Liver (tissue), 9 donors: ENCODE measurements around the gene GRIP2. TPM values are rescaled to one million over a fixed set of nuclear protein-coding genes. Genes with fewer than 3 reads are reported as not detected.

Experiments used
- DNase-seq: peaks from one replicate; pipeline ENCODE4 v3.0.0-alpha.2; 2017; ENCODE audit warnings: low spot score
- H3K27ac ChIP-seq, 2 donors: one replicate each; pipeline ENCODE4 v1.7.0; 2013; ENCODE audit warnings: inconsistent platforms in 2 of 2, low read length in 2 of 2, control low read depth in 1 of 2, low read depth in 1 of 2, mild to moderate bottlenecking in 1 of 2
- H3K27me3 ChIP-seq, 4 donors: one replicate each; pipeline versions ENCODE4 v1.6.1 to v1.7.0; 2013; ENCODE audit warnings: low read length in 3 of 4, inconsistent platforms in 1 of 4, mild to moderate bottlenecking in 1 of 4, moderate library complexity in 1 of 4; ENCODE audit not compliant: control insufficient read depth in 4 of 4, insufficient read depth in 4 of 4
- H3K36me3 ChIP-seq, 4 donors: one replicate each; pipeline versions ENCODE4 v1.6.1 to v1.7.0; 2013; ENCODE audit warnings: low read length in 3 of 4, mild to moderate bottlenecking in 3 of 4, low read depth in 1 of 4, moderate library complexity in 1 of 4; ENCODE audit not compliant: control insufficient read depth in 4 of 4, insufficient read depth in 3 of 4
- H3K4me1 ChIP-seq, 4 donors: one replicate each; pipeline versions ENCODE4 v1.6.1 to v1.7.0; 2013; ENCODE audit warnings: low read length in 3 of 4, mild to moderate bottlenecking in 3 of 4, moderate library complexity in 1 of 4; ENCODE audit not compliant: control insufficient read depth in 4 of 4, insufficient read depth in 4 of 4
- H3K4me3 ChIP-seq, 3 donors: one replicate each; pipeline versions ENCODE4 v1.6.1 to v1.7.0; 2013; ENCODE audit warnings: low read length in 3 of 3, control low read depth in 1 of 3, low read depth in 1 of 3, mild to moderate bottlenecking in 1 of 3
- H3K9ac ChIP-seq, 2 donors: one replicate each; pipeline ENCODE4 v1.7.0; 2013; ENCODE audit warnings: low read length in 2 of 2, mild to moderate bottlenecking in 2 of 2, moderate library complexity in 2 of 2, control low read depth in 1 of 2, low read depth in 1 of 2
- H3K9me3 ChIP-seq, 4 donors: one replicate each; pipeline versions ENCODE4 v1.6.1 to v1.7.0; 2013; ENCODE audit warnings: low read length in 3 of 4; ENCODE audit not compliant: control insufficient read depth in 4 of 4
- ATF3 ChIP-seq: IDR thresholded peaks from 2 replicates; pipeline ENCODE4 v1.6.1; 2016; ENCODE audit warnings: antibody characterized with exemption
- CTCF ChIP-seq: fragments of 150-350 bp; IDR thresholded peaks from 2 replicates; pipeline ENCODE4 v1.5.1; 2017; ENCODE audit warnings: improper control_type of control experiment, low read depth, low read length; ENCODE audit not compliant: missing input control
- FOXA1 ChIP-seq: IDR thresholded peaks from 2 replicates; pipeline ENCODE4 v1.6.1; 2016; ENCODE audit warnings: antibody characterized with exemption
- FOXA2 ChIP-seq: IDR thresholded peaks from 2 replicates; pipeline ENCODE4 v1.6.1; 2016; ENCODE audit warnings: antibody characterized with exemption
- GABPA ChIP-seq, 2 donors: IDR thresholded peaks in 1 of 2; conservative IDR thresholded peaks in 1 of 2; 2 replicates each; pipeline ENCODE4 v1.6.1; 2016; ENCODE audit warnings: antibody characterized with exemption in 2 of 2, mild to moderate bottlenecking in 1 of 2, moderate library complexity in 1 of 2
- HNF4A ChIP-seq, 2 donors: conservative IDR thresholded peaks; 2 replicates each; pipeline ENCODE4 v1.6.1; 2016; ENCODE audit warnings: antibody characterized with exemption in 2 of 2, mild to moderate bottlenecking in 2 of 2
- HNF4G ChIP-seq: IDR thresholded peaks from 2 replicates; pipeline ENCODE4 v1.6.1; 2016; ENCODE audit warnings: antibody characterized with exemption
- NR2F2 ChIP-seq: IDR thresholded peaks from 2 replicates; pipeline ENCODE4 v1.6.1; 2016; ENCODE audit warnings: antibody characterized with exemption
- RAD21 ChIP-seq, 2 donors: IDR thresholded peaks; 2 replicates each; pipeline ENCODE4 v1.6.1; 2016; ENCODE audit warnings: antibody characterized with exemption in 2 of 2, mild to moderate bottlenecking in 2 of 2
- SP1 ChIP-seq: IDR thresholded peaks from 2 replicates; pipeline ENCODE4 v1.6.1; 2018; ENCODE audit warnings: antibody characterized with exemption, mild to moderate bottlenecking
- TAF1 ChIP-seq: conservative IDR thresholded peaks from 2 replicates; pipeline ENCODE4 v1.6.1; 2016; ENCODE audit warnings: antibody characterized with exemption, mild to moderate bottlenecking
- YY1 ChIP-seq: IDR thresholded peaks from 2 replicates; pipeline ENCODE4 v1.6.1; 2016; ENCODE audit warnings: antibody characterized with exemption, mild to moderate bottlenecking
- ZBTB33 ChIP-seq: IDR thresholded peaks from 2 replicates; pipeline ENCODE4 v1.6.1; 2016; ENCODE audit warnings: antibody characterized with exemption
- WGBS: extraction: QIAGEN DNeasy Blood & Tissue Kit; methylation state at CpG from one replicate; pipeline ENCODE4 v1.1.7; 2013; 5-methylcytosine and 5-hydroxymethylcytosine counted together
- polyA plus RNA-seq, 2 donors: library from polyadenylated mRNA; stranded (reverse) in 1 of 2; unstranded in 1 of 2; fragments of 200-250 nt in 1 of 2; fragments of >200 nt in 1 of 2; fragmentation: Nextera tagmentation in 1 of 2; extraction: Ambion mirVana in 1 of 2; gene quantifications; one replicate each; pipeline versions ENCODE4 v1.2.1 to v1.2.3, GENCODE V29; 2013 to 2015
- total RNA-seq, 2 donors: library from RNA; depleted of rRNA; stranded (reverse); fragments of >200 nt; gene quantifications; one replicate each; pipeline ENCODE4 v1.2.3, GENCODE V29; 2014
- TF ChIP-seq, protein P1 (sequence below): IDR thresholded peaks from 2 replicates; pipeline ENCODE4 v1.6.1; 2016; ENCODE audit warnings: antibody characterized with exemption
- TF ChIP-seq, protein P2 (sequence below): IDR thresholded peaks from 2 replicates; pipeline ENCODE4 v1.6.1; 2016; ENCODE audit warnings: antibody characterized with exemption, mild to moderate bottlenecking
- donor health status: healthy.
- donor health status: healthy.
- donor health status: healthy.
- donor health status: healthy.
- donor health status: healthy.

Gene GRIP2
- total and polyA plus RNA-seq, 4 donors, result 0.05 to 0.33 (median 0.09) TPM; not detected in 1

DNA sequence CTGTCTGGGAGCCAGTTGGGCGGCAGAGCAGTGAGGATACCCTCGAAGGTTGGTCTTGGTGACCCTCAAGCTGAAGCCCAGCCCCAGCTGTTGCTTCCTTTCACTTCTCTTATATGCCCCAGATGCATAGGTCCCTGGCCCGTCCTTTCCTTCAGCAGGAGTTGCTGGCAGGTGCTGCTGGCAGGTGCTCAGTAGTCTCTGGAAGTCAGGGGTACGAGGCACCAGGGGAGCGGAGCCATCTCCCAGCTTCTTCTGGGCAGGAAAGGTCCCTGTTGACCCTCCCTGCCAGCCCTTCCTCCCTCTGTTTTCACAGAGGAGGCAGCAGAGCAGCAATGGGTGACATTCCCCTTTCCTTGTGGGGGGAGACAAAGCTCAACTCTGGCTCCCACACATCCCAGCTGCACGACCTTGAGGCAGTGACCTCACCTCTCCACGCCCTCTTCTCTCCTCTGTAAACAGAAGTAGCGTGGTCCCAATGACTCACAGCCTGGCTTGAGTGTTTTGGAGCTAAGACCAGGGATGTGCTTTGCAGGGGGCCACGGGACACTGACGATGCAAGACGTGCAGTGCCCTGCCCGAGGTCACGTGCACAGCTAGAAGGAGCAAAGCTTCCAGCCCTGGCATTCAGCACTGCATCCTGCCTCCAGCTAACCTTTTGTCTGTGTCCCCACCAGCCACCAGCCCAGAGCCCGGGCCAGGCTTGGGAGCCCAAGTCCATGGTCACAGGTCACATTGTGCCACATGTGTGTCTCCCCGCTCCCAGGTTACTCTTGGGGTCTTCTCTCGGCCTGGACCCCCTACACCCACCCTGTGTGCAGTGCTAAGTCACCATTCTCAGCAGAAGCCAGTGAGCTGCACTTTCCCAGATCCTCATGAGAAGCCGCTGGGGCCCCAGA, 88.0 kb downstream of the GRIP2 start:
- Histone ChIP-seq H3K4me3 (no peak overlapping the region), H3K9ac (no peak overlapping the region), H3K4me1 (no peaks in the 10 kb centered on the region), H3K27me3 (peaks cover 0 to 4% (median 1%) of the 10 kb centered on the region in 4 donors), H3K9me3 (no peaks in the 10 kb centered on the region), H3K27ac (peak overlapping the region; percentile 32 to 48), H3K36me3 (peaks cover 0 to 3% (median 0%) of the 10 kb centered on the region in 4 donors)
- DNase-seq, result no peak
- TF ChIP-seq TAF1 (no peak), GABPA (IDR thresholded peaks at IDR 0.05 in 1 of 2, conservative IDR thresholded peaks at IDR 0.05 in 1 of 2) (no peak), FOXA2 (no peak), ATF3 (no peak), YY1 (no peak), SP1 (no peak), ZBTB33 (no peak)
- TF ChIP-seq, protein P1, sequence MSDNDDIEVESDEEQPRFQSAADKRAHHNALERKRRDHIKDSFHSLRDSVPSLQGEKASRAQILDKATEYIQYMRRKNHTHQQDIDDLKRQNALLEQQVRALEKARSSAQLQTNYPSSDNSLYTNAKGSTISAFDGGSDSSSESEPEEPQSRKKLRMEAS, result no peak
- WGBS, result 83% methylated on average over 17 of the region's 17 CpGs

GRCh38 chr3:14450922-14451606, 89.1 kb downstream of the GRIP2 start:
- Histone ChIP-seq H3K4me3 (no peak overlapping the region), H3K27me3 (peaks cover 0 to 4% (median 1%) of the 10 kb centered on the region in 4 donors), H3K36me3 (peaks cover 0 to 5% (median 0%) of the 10 kb centered on the region in 4 donors), H3K4me1 (no peaks in the 10 kb centered on the region), H3K9me3 (no peaks in the 10 kb centered on the region), H3K9ac (no peak overlapping the region), H3K27ac (no peak overlapping the region)
- WGBS, result 92% methylated on average over 5 of the region's 5 CpGs
- no peak for DNase-seq
- TF ChIP-seq HNF4G, result no peak
- TF ChIP-seq ZBTB33, result no peak
- TF ChIP-seq CTCF, result no peak
- TF ChIP-seq RAD21 (IDR thresholded peaks at IDR 0.05), result no peak
- TF ChIP-seq, protein P2, sequence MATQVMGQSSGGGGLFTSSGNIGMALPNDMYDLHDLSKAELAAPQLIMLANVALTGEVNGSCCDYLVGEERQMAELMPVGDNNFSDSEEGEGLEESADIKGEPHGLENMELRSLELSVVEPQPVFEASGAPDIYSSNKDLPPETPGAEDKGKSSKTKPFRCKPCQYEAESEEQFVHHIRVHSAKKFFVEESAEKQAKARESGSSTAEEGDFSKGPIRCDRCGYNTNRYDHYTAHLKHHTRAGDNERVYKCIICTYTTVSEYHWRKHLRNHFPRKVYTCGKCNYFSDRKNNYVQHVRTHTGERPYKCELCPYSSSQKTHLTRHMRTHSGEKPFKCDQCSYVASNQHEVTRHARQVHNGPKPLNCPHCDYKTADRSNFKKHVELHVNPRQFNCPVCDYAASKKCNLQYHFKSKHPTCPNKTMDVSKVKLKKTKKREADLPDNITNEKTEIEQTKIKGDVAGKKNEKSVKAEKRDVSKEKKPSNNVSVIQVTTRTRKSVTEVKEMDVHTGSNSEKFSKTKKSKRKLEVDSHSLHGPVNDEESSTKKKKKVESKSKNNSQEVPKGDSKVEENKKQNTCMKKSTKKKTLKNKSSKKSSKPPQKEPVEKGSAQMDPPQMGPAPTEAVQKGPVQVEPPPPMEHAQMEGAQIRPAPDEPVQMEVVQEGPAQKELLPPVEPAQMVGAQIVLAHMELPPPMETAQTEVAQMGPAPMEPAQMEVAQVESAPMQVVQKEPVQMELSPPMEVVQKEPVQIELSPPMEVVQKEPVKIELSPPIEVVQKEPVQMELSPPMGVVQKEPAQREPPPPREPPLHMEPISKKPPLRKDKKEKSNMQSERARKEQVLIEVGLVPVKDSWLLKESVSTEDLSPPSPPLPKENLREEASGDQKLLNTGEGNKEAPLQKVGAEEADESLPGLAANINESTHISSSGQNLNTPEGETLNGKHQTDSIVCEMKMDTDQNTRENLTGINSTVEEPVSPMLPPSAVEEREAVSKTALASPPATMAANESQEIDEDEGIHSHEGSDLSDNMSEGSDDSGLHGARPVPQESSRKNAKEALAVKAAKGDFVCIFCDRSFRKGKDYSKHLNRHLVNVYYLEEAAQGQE, result no peak
- no peak for TF ChIP-seq NR2F2
- no peak for TF ChIP-seq ATF3
- TF ChIP-seq FOXA2, result no peak
- no peak for TF ChIP-seq GABPA (IDR thresholded peaks at IDR 0.05 in 1 of 2, conservative IDR thresholded peaks at IDR 0.05 in 1 of 2)
- TF ChIP-seq TAF1, result no peak
- no peak for TF ChIP-seq FOXA1
- no peak for TF ChIP-seq HNF4A (conservative IDR thresholded peaks at IDR 0.05)
